GM13976 (cell line): ENCODE measurements around the gene DLGAP4.
A peak's percentile ranks its signal among the peaks of the same experiment; 100 is the strongest.
"Not testable (repeated sequence)": the region's sequence is repeated elsewhere in the genome, so short reads cannot be mapped to it uniquely, and the experiment has no call there.

Source experiments
- DNase-seq: peaks from one replicate; pipeline ENCODE4 v3.0.0; 2012; ENCODE audit warnings: low spot score
- CTCF ChIP-seq: IDR thresholded peaks from 2 replicates; pipeline ENCODE4 v1.5.1; 2012; ENCODE audit warnings: borderline replicate concordance, mild to moderate bottlenecking; ENCODE audit not compliant: insufficient read depth; ENCODE audit errors: extremely low read depth, missing control alignments, control extremely low read depth
- in situ Hi-C: fragments of 300-500 bp; cut with MboI; formaldehyde crosslinking; loops from one replicate; pipeline ENCODE4 v1.12.0; 2022; ENCODE audit warnings: low sequenced_read_pairs, mixed read lengths, inconsistent platforms; ENCODE audit not compliant: unreplicated experiment

DLGAP4 gene

DNA sequence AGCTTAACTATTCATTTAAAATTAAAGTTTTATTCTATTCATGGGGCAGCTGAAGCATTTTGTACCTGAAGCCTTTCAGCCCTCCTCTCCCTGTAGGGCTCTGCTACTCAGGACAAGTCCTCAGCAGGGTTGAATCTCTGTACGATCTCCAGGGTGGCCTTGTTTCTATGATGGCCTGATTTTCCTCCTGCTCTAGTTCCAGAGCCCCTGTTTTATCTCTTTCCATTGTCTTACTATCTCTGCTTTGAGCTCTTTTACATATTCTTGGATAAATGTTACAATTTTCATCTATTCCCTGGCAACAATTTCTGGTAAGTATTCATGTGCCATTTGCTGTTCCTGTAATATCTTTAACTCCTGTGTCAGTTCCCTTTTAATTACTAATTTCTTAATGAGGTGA is 215.4 kb downstream of the DLGAP4 start:
- TF ChIP-seq CTCF: no peak
- DNase-seq: no peak
- in situ Hi-C loops: no loop called here

DNA sequence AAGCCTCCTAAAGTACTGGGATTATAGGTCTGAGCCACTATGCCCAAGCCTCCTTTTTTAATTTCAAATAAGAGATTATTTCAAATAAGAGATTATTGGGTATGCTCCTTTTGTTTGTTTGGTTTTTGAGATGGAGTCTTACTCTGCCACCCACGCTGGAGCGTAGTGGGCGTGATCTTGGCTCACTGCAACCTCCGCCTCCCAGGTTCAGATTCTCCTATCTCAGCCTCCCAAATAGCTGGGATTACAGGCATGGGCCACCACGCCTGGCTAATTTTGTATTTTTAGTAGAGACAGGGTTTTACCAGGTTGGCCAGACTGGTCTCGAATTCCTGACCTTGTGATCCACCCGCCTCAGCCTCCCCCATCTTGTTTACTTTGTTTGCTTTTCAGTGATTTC is 216.3 kb downstream of the DLGAP4 start:
- in situ Hi-C loops, DNase-seq: not testable (repeated sequence)

GRCh38 chr20:36523341-36523740 is 217.2 kb downstream of the DLGAP4 start:
- no peak for TF ChIP-seq CTCF
- in situ Hi-C loops: no loop called here
- DNase-seq: no peak

GRCh38 chr20:36525620-36526365 is 219.7 kb downstream of the DLGAP4 start:
- in situ Hi-C loops: no loop called here
- peak; percentile 10 for DNase-seq
- no peak for TF ChIP-seq CTCF

GRCh38 chr20:36526521-36527011 is 220.4 kb downstream of the DLGAP4 start:
- in situ Hi-C loops: no loop called here
- no peak for TF ChIP-seq CTCF

GRCh38 chr20:36527331-36528125 is 221.4 kb downstream of the DLGAP4 start:
- peak; percentile 11 for DNase-seq
- in situ Hi-C loops: no loop called here
- no peak for TF ChIP-seq CTCF

More at GRCh38 chr20:36526521-36527011, 220.4 kb downstream of the DLGAP4 start:
- peak; percentile 8 for DNase-seq
